Measurements from ENCODE around the gene WNT9A.

WNT9A gene

GRCh38 chr1:227901239-227901905 lies 46.4 kb downstream of the WNT9A start:
- Histone ChIP-seq H3K36me3 (ENCODE audit: control insufficient read depth, insufficient read depth, low read length) (no peaks in the 10 kb centered on the region), H3K4me3 (ENCODE audit: low read length) (no peak overlapping the region), H3K27me3 (ENCODE audit: control insufficient read depth, insufficient read depth, low read length) (no peaks in the 10 kb centered on the region), H3K9me3 (ENCODE audit: control insufficient read depth, low read length) (no peaks in the 10 kb centered on the region), H3K4me1 (ENCODE audit: control insufficient read depth, insufficient read depth, low read length) (no peaks in the 10 kb centered on the region), H3K9ac (ENCODE audit: low read length) (no peak overlapping the region)

- Histone ChIP-seq H3K4me1 (ENCODE audit: control insufficient read depth, insufficient read depth, low read length) (no peaks in the 10 kb centered on the region), H3K9me3 (ENCODE audit: control insufficient read depth, low read length) (no peaks in the 10 kb centered on the region), H3K9ac (ENCODE audit: low read length) (no peak overlapping the region), H3K4me3 (ENCODE audit: low read length) (no peak overlapping the region), H3K36me3 (ENCODE audit: control insufficient read depth, insufficient read depth, low read length) (no peaks in the 10 kb centered on the region), H3K27me3 (ENCODE audit: control insufficient read depth, insufficient read depth, low read length) (no peaks in the 10 kb centered on the region)
These were observed 47.1 kb downstream of the WNT9A start for GRCh38 chr1:227900571-227901051.

GRCh38 chr1:227899820-227900449 lies 47.8 kb downstream of the WNT9A start:
- Histone ChIP-seq H3K4me1 (ENCODE audit: control insufficient read depth, insufficient read depth, low read length) (no peaks in the 10 kb centered on the region), H3K9ac (ENCODE audit: low read length) (no peak overlapping the region), H3K9me3 (ENCODE audit: control insufficient read depth, low read length) (no peaks in the 10 kb centered on the region), H3K36me3 (ENCODE audit: control insufficient read depth, insufficient read depth, low read length) (no peaks in the 10 kb centered on the region), H3K27me3 (ENCODE audit: control insufficient read depth, insufficient read depth, low read length) (no peaks in the 10 kb centered on the region), H3K4me3 (ENCODE audit: low read length) (no peak overlapping the region)

GRCh38 chr1:227899141-227899819 lies 48.5 kb downstream of the WNT9A start:
- H3K9me3 ChIP-seq (ENCODE audit: control insufficient read depth, low read length), result no peaks in the 10 kb centered on the region
- no peak overlapping the region for H3K9ac ChIP-seq (ENCODE audit: low read length)
- H3K4me3 ChIP-seq (ENCODE audit: low read length), result no peak overlapping the region
- no peaks in the 10 kb centered on the region for H3K27me3 ChIP-seq (ENCODE audit: control insufficient read depth, insufficient read depth, low read length)
- H3K4me1 ChIP-seq (ENCODE audit: control insufficient read depth, insufficient read depth, low read length), result no peaks in the 10 kb centered on the region
- H3K36me3 ChIP-seq (ENCODE audit: control insufficient read depth, insufficient read depth, low read length), result no peaks in the 10 kb centered on the region

GRCh38 chr1:227898502-227899140 lies 49.1 kb downstream of the WNT9A start:
- H3K9ac ChIP-seq (ENCODE audit: low read length), result no peak overlapping the region
- H3K4me3 ChIP-seq (ENCODE audit: low read length), result no peak overlapping the region
- H3K36me3 ChIP-seq (ENCODE audit: control insufficient read depth, insufficient read depth, low read length), result no peaks in the 10 kb centered on the region
- no peaks in the 10 kb centered on the region for H3K9me3 ChIP-seq (ENCODE audit: control insufficient read depth, low read length)
- H3K4me1 ChIP-seq (ENCODE audit: control insufficient read depth, insufficient read depth, low read length), result no peaks in the 10 kb centered on the region
- H3K27me3 ChIP-seq (ENCODE audit: control insufficient read depth, insufficient read depth, low read length), result no peaks in the 10 kb centered on the region

GRCh38 chr1:227897704-227898438 lies 49.9 kb downstream of the WNT9A start:
- no peak overlapping the region for H3K4me3 ChIP-seq (ENCODE audit: low read length)
- no peaks in the 10 kb centered on the region for H3K36me3 ChIP-seq (ENCODE audit: control insufficient read depth, insufficient read depth, low read length)
- H3K9ac ChIP-seq (ENCODE audit: low read length), result no peak overlapping the region
- no peaks in the 10 kb centered on the region for H3K4me1 ChIP-seq (ENCODE audit: control insufficient read depth, insufficient read depth, low read length)
- no peaks in the 10 kb centered on the region for H3K9me3 ChIP-seq (ENCODE audit: control insufficient read depth, low read length)
- H3K27me3 ChIP-seq (ENCODE audit: control insufficient read depth, insufficient read depth, low read length), result no peaks in the 10 kb centered on the region

GRCh38 chr1:227896710-227897655 lies 50.7 kb downstream of the WNT9A start:
- Histone ChIP-seq H3K9me3 (ENCODE audit: control insufficient read depth, low read length) (no peaks in the 10 kb centered on the region), H3K4me1 (ENCODE audit: control insufficient read depth, insufficient read depth, low read length) (no peaks in the 10 kb centered on the region), H3K4me3 (ENCODE audit: low read length) (no peak overlapping the region), H3K27me3 (ENCODE audit: control insufficient read depth, insufficient read depth, low read length) (no peaks in the 10 kb centered on the region), H3K9ac (ENCODE audit: low read length) (no peak overlapping the region), H3K36me3 (ENCODE audit: control insufficient read depth, insufficient read depth, low read length) (no peaks in the 10 kb centered on the region)

- Histone ChIP-seq H3K4me1 (ENCODE audit: control insufficient read depth, insufficient read depth, low read length) (no peaks in the 10 kb centered on the region), H3K27me3 (ENCODE audit: control insufficient read depth, insufficient read depth, low read length) (no peaks in the 10 kb centered on the region), H3K4me3 (ENCODE audit: low read length) (no peak overlapping the region), H3K9ac (ENCODE audit: low read length) (no peak overlapping the region), H3K9me3 (ENCODE audit: control insufficient read depth, low read length) (no peaks in the 10 kb centered on the region), H3K36me3 (ENCODE audit: control insufficient read depth, insufficient read depth, low read length) (no peaks in the 10 kb centered on the region)
These were observed 51.7 kb downstream of the WNT9A start for GRCh38 chr1:227895828-227896685.

GRCh38 chr1:227894831-227895451 lies 52.8 kb downstream of the WNT9A start:
- H3K27me3 ChIP-seq (ENCODE audit: control insufficient read depth, insufficient read depth, low read length), result no peaks in the 10 kb centered on the region
- no peaks in the 10 kb centered on the region for H3K36me3 ChIP-seq (ENCODE audit: control insufficient read depth, insufficient read depth, low read length)
- H3K9ac ChIP-seq (ENCODE audit: low read length), result no peak overlapping the region
- H3K9me3 ChIP-seq (ENCODE audit: control insufficient read depth, low read length), result no peaks in the 10 kb centered on the region
- no peak overlapping the region for H3K4me3 ChIP-seq (ENCODE audit: low read length)
- no peaks in the 10 kb centered on the region for H3K4me1 ChIP-seq (ENCODE audit: control insufficient read depth, insufficient read depth, low read length)

All from mucosa of stomach (tissue), 1 donor.